Lower lobe of right lung (tissue), 2 donors: ENCODE data around the gene DLG5. TPM values are rescaled to one million over a fixed set of nuclear protein-coding genes. Genes with fewer than 3 reads are reported as not detected.
A peak's percentile ranks its signal among the peaks of the same experiment; 100 is the strongest.

Source experiments
- ATAC-seq, 2 donors: fragments of 200-7000 bp; cut with Tn5 transposase; one replicate each; pipeline ENCODE4 v1.9.1; 2020 to 2022; ENCODE audit warnings: mild to moderate bottlenecking in 2 of 2, moderate library complexity in 2 of 2
- DNase-seq: peaks from one replicate; pipeline ENCODE4 v3.0.0-alpha.2; 2020
- H3K27ac ChIP-seq: fragments of 200-600 bp; one replicate; pipeline ENCODE4 v1.8.0; 2022
- H3K27me3 ChIP-seq: fragments of 200-600 bp; one replicate; pipeline ENCODE4 v1.8.0; 2022; ENCODE audit warnings: low read depth
- H3K36me3 ChIP-seq: fragments of 200-600 bp; one replicate; pipeline ENCODE4 v1.8.0; 2022; ENCODE audit warnings: mild to moderate bottlenecking
- H3K4me1 ChIP-seq: fragments of 200-600 bp; one replicate; pipeline ENCODE4 v1.8.0; 2022
- H3K4me3 ChIP-seq: fragments of 200-600 bp; one replicate; pipeline ENCODE4 v1.8.0; 2022; ENCODE audit warnings: mild to moderate bottlenecking
- H3K9me3 ChIP-seq: fragments of 200-600 bp; one replicate; pipeline ENCODE4 v1.8.0; 2022
- CTCF ChIP-seq: fragments of 200-600 bp; IDR thresholded peaks from one replicate; pipeline ENCODE4 v1.8.0; 2022; ENCODE audit warnings: antibody characterized with exemption, mild to moderate bottlenecking
- intact Hi-C: fragments of 100-400 bp; cut with DNase I; formaldehyde crosslinking; loops from one replicate; pipeline ENCODE4 v1.11.0; 2022
- total RNA-seq: library from RNA; stranded (reverse); fragmentation: NEBNext Ultra II Directional; extraction: Animal tissue kit (Norgen Biotek cat#: 25700); gene quantifications from one replicate; pipeline ENCODE4 v1.2.1, GENCODE V29; 2021
- donor health status: DM: no; HTN: yes; CAD: no; lungs with severe emphysema.

DLG5 gene
- total RNA-seq, 1 donor from 2014 or later, result 18.7 TPM

DNA sequence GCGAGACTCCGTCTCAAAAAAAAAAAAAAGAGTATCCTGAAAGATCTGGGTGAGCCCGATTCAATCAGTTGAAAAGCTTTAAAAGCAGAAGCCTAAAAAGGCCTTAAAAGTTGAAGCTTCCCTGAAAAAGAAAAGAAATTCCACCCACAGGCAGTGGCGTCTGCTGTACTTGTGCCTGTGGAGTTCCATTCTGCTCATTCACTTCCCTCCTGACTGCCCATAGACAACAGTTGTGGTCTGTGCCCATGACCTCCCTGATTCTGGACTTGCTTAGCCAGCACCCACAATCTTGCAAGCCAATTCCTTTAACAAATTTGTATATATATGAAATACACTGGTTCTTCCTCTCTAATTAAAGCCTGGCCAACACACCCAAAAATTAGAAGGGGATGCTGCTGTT is 141.7 kb downstream of the DLG5 start:
- no peak overlapping the region for H3K4me3 ChIP-seq
- ATAC-seq (no peak), DNase-seq (no peak)
- no peaks in the 10 kb centered on the region for H3K27me3 ChIP-seq
- peaks cover 11% of the 10 kb centered on the region for H3K36me3 ChIP-seq
- H3K27ac ChIP-seq, result no peak overlapping the region
- no peaks in the 10 kb centered on the region for H3K9me3 ChIP-seq
- no peak for TF ChIP-seq CTCF
- no peaks in the 10 kb centered on the region for H3K4me1 ChIP-seq
- intact Hi-C loops, result no loop called here

DNA sequence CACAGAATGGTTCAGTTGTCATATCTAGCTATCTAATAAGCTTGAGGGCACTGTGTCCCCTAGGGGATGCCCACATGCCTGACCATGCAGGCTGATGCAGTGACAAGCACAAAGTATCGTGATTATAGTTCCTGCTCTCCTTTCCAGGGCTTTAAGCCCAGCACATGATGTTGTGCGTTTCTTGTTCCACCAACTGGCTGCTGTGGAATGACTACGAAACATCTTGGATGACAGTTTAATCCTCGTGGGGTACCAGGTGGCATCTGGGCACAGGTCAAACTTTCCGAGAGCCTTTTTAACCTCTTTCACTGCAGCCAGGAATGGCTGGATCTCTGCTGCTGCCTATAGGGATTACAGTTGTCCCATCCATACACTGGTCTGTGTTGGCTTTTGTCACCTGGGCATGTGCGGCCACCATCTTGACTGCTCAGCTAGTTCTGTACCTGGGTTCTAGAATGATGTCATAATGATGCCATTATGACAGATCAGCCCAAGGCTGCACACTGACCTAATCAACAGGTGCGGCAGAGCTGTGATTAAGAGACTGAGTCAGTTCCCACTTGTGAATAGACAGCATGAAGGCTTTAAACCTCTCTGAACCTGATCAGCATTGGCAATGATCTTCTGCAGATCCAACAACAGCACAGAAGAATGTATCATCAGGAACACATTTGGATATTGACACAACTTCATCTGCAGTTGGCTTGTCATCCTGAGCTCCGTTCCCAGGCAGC is 144.1 kb downstream of the DLG5 start:
- Histone ChIP-seq H3K36me3 (peaks cover 7% of the 10 kb centered on the region), H3K4me1 (no peaks in the 10 kb centered on the region), H3K9me3 (no peaks in the 10 kb centered on the region), H3K4me3 (no peak overlapping the region), H3K27me3 (no peaks in the 10 kb centered on the region), H3K27ac (no peak overlapping the region)
- ATAC-seq, result no peak
- no peak for TF ChIP-seq CTCF
- DNase-seq, result no peak
- intact Hi-C loops, result no loop called here

DNA sequence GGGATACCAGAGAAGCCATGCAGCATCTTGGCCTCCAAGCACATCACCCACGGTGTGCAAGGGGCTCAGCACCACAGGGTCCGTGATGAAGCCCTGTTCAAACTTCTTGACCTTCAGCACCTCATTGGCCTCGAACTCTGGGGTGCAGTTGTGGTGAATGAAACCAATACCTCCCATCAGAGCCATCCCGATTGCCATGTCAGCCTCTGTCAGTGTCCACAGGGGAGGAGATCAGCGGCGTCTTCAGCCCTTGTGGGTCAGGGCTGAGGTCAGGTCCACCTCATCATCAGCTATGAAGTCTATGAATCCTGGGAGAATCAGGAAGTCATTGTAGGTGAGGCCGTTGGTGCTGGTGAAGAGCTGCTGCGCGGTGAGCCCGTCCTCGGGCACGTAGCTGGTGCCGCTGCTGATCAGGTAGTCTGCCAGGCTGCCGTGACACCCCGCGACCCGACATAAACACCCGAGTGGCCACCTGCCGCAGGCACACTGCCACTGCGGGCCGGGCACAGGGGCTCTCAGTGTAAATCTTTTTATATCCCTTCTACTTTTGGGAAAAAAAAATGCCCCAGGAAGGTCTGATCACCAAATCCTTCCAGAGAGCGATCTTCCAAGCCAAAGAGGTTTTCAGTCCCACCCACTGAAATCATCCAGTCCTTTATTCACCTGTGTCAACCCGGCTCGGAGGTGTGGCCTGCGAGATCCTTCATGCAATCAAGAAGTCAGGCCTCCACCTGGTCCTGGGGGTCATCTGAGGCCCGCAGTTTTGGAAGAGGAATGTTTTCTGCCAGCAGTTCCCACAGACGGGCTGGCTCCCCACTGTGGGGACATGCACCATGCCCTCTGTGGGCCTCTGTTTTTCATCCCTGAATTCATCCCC is 144.9 kb downstream of the DLG5 start:
- H3K36me3 ChIP-seq, result peaks cover 4% of the 10 kb centered on the region
- ATAC-seq, result no peak
- no peak for TF ChIP-seq CTCF

DNA sequence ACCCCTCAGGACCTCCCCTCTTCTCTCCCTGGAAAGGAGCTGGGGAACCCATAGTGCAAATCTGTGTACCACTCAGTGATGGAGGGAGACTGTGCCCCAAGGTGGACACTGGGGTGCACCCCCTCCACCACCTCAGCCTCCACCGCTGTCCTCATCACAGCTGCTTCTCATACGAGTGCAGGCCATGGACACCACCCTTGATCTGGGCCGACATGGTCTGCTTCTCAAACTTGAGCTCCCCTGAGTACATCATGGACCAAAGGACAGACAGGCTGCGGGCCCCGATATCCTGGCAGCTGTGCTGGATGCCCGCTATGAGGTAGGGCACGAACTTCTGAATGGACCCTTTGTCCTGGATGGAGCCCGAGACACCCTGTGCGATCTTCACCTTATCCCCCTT is 146.4 kb downstream of the DLG5 start:
- Histone ChIP-seq H3K4me1 (no peaks in the 10 kb centered on the region), H3K27me3 (no peaks in the 10 kb centered on the region), H3K36me3 (peaks cover 4% of the 10 kb centered on the region), H3K4me3 (no peak overlapping the region), H3K27ac (no peak overlapping the region), H3K9me3 (peaks cover 9% of the 10 kb centered on the region)
- TF ChIP-seq CTCF, result no peak
- intact Hi-C loops, result no loop called here
- DNase-seq (no peak), ATAC-seq (peak in 1 of 2 donors; percentile 19)

More for the DNA sequence above, 144.9 kb downstream of the DLG5 start:
- Histone ChIP-seq H3K4me1 (no peaks in the 10 kb centered on the region), H3K9me3 (peaks cover 6% of the 10 kb centered on the region), H3K27me3 (no peaks in the 10 kb centered on the region), H3K27ac (no peak overlapping the region), H3K4me3 (no peak overlapping the region)
- DNase-seq, result no peak
- intact Hi-C loops, result no loop called here

DNA sequence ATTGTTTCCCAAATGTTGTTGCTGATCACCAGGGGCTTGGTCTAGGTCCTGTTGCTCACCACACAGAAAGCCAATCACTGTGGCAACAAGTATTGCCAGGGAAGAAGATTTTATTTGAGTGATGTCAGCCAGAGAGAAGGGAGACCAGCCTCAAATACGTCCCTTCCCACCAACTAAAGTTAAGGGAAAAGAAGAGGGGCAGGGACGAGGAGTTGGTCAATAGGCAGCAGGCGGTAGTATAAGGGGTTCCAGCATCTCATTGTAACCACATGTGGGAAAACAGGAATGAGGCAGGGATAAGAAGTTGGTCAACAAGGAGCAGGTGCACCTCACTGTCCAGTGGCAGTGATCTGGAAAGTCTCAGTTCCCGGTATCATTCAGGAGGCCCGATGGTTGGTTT is 150.1 kb downstream of the DLG5 start:
- no peak for DNase-seq
- TF ChIP-seq CTCF, result no peak
- Histone ChIP-seq H3K27me3 (no peaks in the 10 kb centered on the region), H3K9me3 (peaks cover 9% of the 10 kb centered on the region), H3K4me3 (no peak overlapping the region), H3K4me1 (no peaks in the 10 kb centered on the region), H3K27ac (no peak overlapping the region), H3K36me3 (no peaks in the 10 kb centered on the region)
- ATAC-seq, result no peak
- intact Hi-C loops, result no loop called here
